Upper lobe of left lung (tissue), 6 donors: ENCODE results near the gene VPS13D. TPM values are rescaled to one million over a fixed set of nuclear protein-coding genes. Genes with fewer than 3 reads are reported as not detected.

Experiments used
- ATAC-seq, 2 donors: fragments of 200-7000 bp; cut with Tn5 transposase; one replicate each; pipeline ENCODE4 v1.9.1; 2022; ENCODE audit warnings: mild to moderate bottlenecking in 2 of 2, moderate library complexity in 2 of 2; ENCODE audit not compliant: low FRiP score in 2 of 2
- DNase-seq, 2 donors: peaks; one replicate each; pipeline ENCODE4 v3.0.0-alpha.2; 2019 to 2020
- H3K27ac ChIP-seq, 4 donors: fragments of 200-600 bp; sonication (generic); one replicate each; pipeline ENCODE4 v1.5.1; 2016 to 2019
- H3K27me3 ChIP-seq, 4 donors: fragments of 200-600 bp; sonication (generic); one replicate each; pipeline ENCODE4 v1.5.1; 2017 to 2019
- H3K36me3 ChIP-seq, 4 donors: fragments of 200-600 bp; sonication (generic); one replicate each; pipeline ENCODE4 v1.5.1; 2016 to 2019
- H3K4me1 ChIP-seq, 4 donors: fragments of 200-600 bp; sonication (generic); one replicate each; pipeline ENCODE4 v1.5.1; 2018 to 2019
- H3K4me3 ChIP-seq, 4 donors: fragments of 200-600 bp; sonication (generic); one replicate each; pipeline ENCODE4 v1.5.1; 2017 to 2019; ENCODE audit warnings: mild to moderate bottlenecking in 2 of 4, moderate library complexity in 1 of 4
- H3K9me3 ChIP-seq, 4 donors: fragments of 200-600 bp; sonication (generic); one replicate each; pipeline ENCODE4 v1.5.1; 2018 to 2019
- EP300 ChIP-seq, 4 donors: sonication (generic); formaldehyde crosslinking; IDR thresholded peaks; one replicate each; pipeline ENCODE4 v1.5.1; 2017; ENCODE audit warnings: antibody characterized with exemption in 4 of 4, control low read depth in 2 of 4
- POLR2A ChIP-seq, 4 donors: fragments of 450-650 bp; IDR thresholded peaks; one replicate each; pipeline ENCODE4 v1.5.1; 2016 to 2017; ENCODE audit warnings: antibody characterized with exemption in 4 of 4, mild to moderate bottlenecking in 2 of 4
- POLR2AphosphoS5 ChIP-seq, 2 donors: sonication (generic); formaldehyde crosslinking; IDR thresholded peaks; one replicate each; pipeline ENCODE4 v1.5.1; 2017; ENCODE audit warnings: antibody characterized with exemption in 2 of 2
- WGBS, 2 donors: methylation state at CpG; one replicate each; pipeline ENCODE4 v1.1.5; 2017 to 2018; 5-methylcytosine and 5-hydroxymethylcytosine counted together
- total RNA-seq, 6 donors: library from RNA; depleted of rRNA in 4 of 6; stranded (reverse); fragments of >200 nt in 4 of 6; gene quantifications; one replicate each; pipeline versions ENCODE4 v1.1.0 to v1.2.1, GENCODE V29; 2016 to 2021
- TF ChIP-seq, protein P1 (sequence below), 6 experiments: fragments of 450-650 bp in 4 of 6; fragments of 200-600 bp in 2 of 6; sonication (generic) in 2 of 6; IDR thresholded peaks; one replicate each; pipeline ENCODE4 v1.5.1; 2016 to 2019; ENCODE audit warnings: antibody characterized with exemption in 6 of 6
- donor health status: DM: no; HTN: no; CAD: no; lungs with moderate emphysema.
- donor health status: DM: no; HTN: yes; CAD: no; lungs with severe emphysema.

Gene VPS13D
- total RNA-seq, 6 donors from 2014 or later: 54.9 to 181 (median 87.9) TPM

- DNase-seq (no peak), ATAC-seq (no peak)
- Histone ChIP-seq H3K36me3 (peaks cover 13 to 70% (median 21%) of the 10 kb centered on the region in 4 donors), H3K4me3 (no peak overlapping the region), H3K9me3 (no peaks in the 10 kb centered on the region), H3K27ac (no peak overlapping the region), H3K27me3 (no peaks in the 10 kb centered on the region), H3K4me1 (peaks cover 2 to 25% (median 7%) of the 10 kb centered on the region in 4 donors)
- TF ChIP-seq, protein P1, sequence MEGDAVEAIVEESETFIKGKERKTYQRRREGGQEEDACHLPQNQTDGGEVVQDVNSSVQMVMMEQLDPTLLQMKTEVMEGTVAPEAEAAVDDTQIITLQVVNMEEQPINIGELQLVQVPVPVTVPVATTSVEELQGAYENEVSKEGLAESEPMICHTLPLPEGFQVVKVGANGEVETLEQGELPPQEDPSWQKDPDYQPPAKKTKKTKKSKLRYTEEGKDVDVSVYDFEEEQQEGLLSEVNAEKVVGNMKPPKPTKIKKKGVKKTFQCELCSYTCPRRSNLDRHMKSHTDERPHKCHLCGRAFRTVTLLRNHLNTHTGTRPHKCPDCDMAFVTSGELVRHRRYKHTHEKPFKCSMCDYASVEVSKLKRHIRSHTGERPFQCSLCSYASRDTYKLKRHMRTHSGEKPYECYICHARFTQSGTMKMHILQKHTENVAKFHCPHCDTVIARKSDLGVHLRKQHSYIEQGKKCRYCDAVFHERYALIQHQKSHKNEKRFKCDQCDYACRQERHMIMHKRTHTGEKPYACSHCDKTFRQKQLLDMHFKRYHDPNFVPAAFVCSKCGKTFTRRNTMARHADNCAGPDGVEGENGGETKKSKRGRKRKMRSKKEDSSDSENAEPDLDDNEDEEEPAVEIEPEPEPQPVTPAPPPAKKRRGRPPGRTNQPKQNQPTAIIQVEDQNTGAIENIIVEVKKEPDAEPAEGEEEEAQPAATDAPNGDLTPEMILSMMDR (IDR thresholded peaks at IDR 0.05): no peak
- TF ChIP-seq POLR2A (IDR thresholded peaks at IDR 0.05) (no peak), POLR2AphosphoS5 (IDR thresholded peaks at IDR 0.05) (no peak), EP300 (IDR thresholded peaks at IDR 0.05) (no peak)
- WGBS, 2 donors: 83 to 84% methylated on average over 1 of the region's 1 CpG
These were observed 109.0 kb downstream of the VPS13D start for GRCh38 chr1:12338823-12339222.

DNA sequence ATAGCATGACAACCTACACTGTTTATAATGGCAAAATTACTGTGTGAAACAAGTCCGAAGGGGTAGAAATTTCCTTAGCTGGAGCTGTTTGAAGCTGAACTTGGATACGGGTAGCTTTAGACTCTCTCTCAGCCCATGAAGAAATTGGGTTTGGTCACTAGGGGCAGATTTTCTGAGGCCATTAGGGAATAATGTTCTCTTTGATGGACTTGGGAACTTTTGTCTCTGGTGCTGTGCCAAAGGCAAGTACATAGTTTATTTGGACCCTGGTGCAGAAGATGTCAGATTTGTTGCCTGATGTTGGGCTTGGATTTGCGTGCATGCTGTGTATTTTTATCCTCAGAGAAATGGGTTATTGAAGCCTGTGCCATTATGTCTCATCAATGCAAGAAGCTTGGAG lies 109.6 kb downstream of the VPS13D start:
- H3K27me3 ChIP-seq: no peaks in the 10 kb centered on the region
- peaks cover 13 to 70% (median 17%) of the 10 kb centered on the region in 4 donors for H3K36me3 ChIP-seq
- no peaks in the 10 kb centered on the region for H3K9me3 ChIP-seq
- TF ChIP-seq POLR2AphosphoS5 (IDR thresholded peaks at IDR 0.05) (no peak), EP300 (IDR thresholded peaks at IDR 0.05) (no peak), POLR2A (IDR thresholded peaks at IDR 0.05) (no peak)
- TF ChIP-seq, protein P1 (IDR thresholded peaks at IDR 0.05): peak in 1 of 6 experiments; percentile 7
- WGBS, 2 donors: 72 to 84% methylated on average over 3 of the region's 3 CpGs
- H3K4me1 ChIP-seq: peaks cover 8 to 31% (median 12%) of the 10 kb centered on the region in 4 donors
- DNase-seq (no peak), ATAC-seq (no peak)
- H3K27ac ChIP-seq: peak overlapping the region in 1 of 4 donors; percentile 5
- no peak overlapping the region for H3K4me3 ChIP-seq

DNA sequence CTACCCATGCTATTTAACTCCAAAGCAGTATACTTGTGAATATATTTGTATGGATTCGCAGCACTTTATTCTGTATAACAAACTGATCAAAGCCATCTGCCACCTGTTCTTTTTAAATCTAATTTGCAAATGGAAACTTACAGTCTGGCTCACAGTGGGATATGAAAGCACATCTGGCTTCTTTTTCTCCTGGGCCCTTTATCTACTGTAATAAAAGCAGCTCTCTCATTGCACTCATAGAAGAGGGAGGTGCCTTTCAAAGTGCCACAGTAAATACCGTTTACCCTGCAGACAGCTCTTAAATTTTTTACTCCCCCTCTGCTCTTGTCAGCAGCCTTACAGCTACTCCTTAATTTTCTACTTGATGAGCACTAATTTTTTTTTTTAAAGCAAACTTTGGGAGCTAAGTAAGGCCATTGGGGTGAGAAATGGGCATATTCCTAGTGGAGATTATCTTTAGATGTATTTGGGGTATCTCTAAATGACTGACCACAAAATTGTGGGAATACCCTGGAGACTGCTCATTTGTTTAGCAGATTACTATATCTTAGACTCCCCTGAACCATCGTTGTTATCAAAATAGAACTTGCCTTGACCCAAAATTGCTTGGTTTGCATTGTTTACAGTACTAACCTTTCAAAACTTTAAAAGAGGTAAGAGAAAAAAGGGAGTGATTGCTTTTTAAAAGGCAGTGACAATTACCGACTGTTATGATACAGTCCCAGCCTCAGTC lies 110.1 kb downstream of the VPS13D start:
- Histone ChIP-seq H3K9me3 (no peaks in the 10 kb centered on the region), H3K27ac (no peak overlapping the region), H3K36me3 (peaks cover 8 to 70% (median 13%) of the 10 kb centered on the region in 4 donors), H3K27me3 (no peaks in the 10 kb centered on the region), H3K4me1 (peaks cover 12 to 37% (median 18%) of the 10 kb centered on the region in 4 donors), H3K4me3 (no peak overlapping the region)
- DNase-seq (no peak), ATAC-seq (no peak)
- 68 to 75% methylated on average over 4 of the region's 4 CpGs for WGBS, 2 donors
- TF ChIP-seq EP300 (IDR thresholded peaks at IDR 0.05) (no peak), POLR2AphosphoS5 (IDR thresholded peaks at IDR 0.05) (no peak), POLR2A (IDR thresholded peaks at IDR 0.05) (no peak)
- TF ChIP-seq, protein P1 (IDR thresholded peaks at IDR 0.05): no peak

DNA sequence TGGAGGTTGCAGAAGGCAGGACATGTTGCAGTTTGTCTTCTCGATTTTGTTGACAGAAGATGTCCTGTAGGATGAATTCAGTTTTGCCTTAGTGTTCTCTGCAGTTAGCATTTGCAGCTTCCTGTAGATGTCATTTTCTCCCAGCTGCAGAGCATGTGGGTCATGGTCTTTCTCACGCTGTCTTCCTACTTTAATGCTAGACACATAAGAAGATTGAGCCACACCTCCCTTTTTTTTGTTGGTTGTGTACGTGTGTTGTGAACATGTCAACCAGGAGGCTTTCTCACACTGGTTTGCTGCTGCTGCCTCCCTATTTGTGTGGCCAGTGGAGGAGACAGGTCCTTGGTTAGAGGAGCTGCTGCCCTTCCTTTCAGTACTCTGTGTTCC lies 110.7 kb downstream of the VPS13D start:
- H3K36me3 ChIP-seq: peaks cover 3 to 70% (median 9%) of the 10 kb centered on the region in 4 donors
- DNase-seq (no peak), ATAC-seq (no peak)
- H3K27me3 ChIP-seq: no peaks in the 10 kb centered on the region
- peaks cover 15 to 38% (median 23%) of the 10 kb centered on the region in 4 donors for H3K4me1 ChIP-seq
- H3K4me3 ChIP-seq: no peak overlapping the region
- no peak for TF ChIP-seq POLR2AphosphoS5 (IDR thresholded peaks at IDR 0.05)
- TF ChIP-seq EP300 (IDR thresholded peaks at IDR 0.05): no peak
- TF ChIP-seq, protein P1 (IDR thresholded peaks at IDR 0.05): no peak
- TF ChIP-seq POLR2A (IDR thresholded peaks at IDR 0.05): no peak
- H3K27ac ChIP-seq: no peak overlapping the region
- no peaks in the 10 kb centered on the region for H3K9me3 ChIP-seq
- 65 to 67% methylated on average over 3 of the region's 3 CpGs for WGBS, 2 donors
